Activated gamma-delta T cell (primary cell): Measurements from ENCODE around the gene BCAS1.
"Not testable (repeated sequence)": the region's sequence is repeated elsewhere in the genome, so short reads cannot be mapped to it uniquely, and the experiment has no call there.

Experiments used
- DNase-seq: peaks from one replicate; lab custom pipeline; 2025; lab: John Stamatoyannopoulos, UW

The BCAS1 gene

DNA sequence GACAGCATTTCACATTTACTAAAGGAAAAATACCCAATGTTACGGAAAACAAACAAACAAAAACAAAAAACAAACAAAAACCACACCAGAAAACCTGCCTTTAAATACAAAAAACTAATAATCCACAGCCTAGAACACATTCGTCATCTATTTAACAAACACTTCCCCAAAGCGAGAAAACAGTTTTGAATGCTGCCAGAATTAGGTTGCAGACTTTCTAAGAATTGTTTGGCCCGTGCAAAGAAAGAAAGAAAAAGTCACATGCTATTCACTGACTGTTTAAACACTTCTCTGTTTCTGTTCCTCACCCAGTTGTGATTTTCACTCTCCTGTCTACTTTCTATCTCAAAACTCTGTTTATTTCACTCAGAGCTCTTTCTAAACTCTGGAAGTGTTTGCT is 52.5 kb downstream of the BCAS1 start:
- no peak for DNase-seq

DNA sequence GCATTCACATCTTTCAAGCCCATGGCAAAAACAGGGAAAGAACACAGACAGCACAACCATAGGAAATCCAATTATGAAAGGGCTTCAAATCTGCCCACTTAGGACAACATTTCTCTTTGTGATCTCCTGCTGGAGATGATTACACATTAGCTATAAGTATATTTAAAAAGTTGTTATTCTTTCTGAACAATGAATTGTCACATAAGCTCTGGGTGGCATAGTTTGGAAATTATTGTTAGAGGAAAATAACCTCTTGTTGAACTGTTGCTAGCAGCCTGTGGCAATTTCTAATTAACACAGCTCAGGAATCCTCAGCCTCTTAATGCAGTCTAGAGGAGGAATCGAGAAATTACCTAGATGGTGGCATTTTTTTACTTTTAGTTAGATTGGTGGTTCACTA is 54.9 kb downstream of the BCAS1 start:
- no peak for DNase-seq

DNA sequence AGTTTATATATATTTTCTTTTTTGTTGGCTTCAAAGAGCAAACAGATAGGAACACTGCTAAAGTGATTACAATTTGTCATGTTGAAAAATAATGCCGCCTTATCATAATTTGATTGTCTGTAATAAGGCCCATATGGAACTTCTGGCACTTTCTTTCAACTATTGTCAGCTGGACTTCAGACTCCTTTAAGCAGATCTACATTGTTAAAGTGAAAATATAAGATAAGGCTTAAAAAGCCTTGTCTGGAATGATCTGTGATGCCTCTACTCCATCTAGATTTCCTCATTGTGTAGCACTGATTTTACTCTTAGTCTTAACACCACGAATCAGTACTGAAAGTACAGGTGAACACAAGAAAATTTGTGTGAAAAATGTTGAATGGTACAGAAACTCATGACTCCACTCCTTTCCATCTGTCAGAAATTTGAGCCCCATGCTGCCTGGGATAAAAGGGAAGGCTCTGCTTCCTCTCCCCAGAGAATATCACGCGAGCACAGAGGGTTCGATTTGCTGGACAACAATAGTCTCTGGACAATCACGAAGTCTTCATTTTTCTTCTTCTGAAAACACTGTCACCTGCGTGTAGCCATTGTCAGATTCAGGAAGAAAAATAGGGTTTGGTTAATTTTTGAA is 56.0 kb downstream of the BCAS1 start:
- DNase-seq: no peak

DNA sequence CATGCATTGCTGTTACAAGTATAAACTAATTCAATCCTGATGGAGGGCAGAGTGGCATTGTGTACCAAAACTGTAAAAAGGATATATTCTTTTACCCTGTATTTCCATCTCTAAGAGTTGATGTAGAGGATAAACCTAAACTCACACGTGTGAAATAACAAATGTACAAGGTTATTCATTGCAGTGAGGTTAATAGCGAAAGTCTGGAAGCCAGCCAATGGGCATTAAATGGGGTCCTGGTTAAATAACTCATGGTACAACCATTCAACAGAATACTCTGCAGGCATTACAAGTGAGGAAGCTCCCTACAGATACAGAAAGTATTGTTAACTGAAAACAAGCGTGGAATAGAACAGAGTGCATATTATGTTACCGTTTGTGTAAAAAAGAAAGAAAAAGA is 56.9 kb downstream of the BCAS1 start:
- DNase-seq: no peak

DNA sequence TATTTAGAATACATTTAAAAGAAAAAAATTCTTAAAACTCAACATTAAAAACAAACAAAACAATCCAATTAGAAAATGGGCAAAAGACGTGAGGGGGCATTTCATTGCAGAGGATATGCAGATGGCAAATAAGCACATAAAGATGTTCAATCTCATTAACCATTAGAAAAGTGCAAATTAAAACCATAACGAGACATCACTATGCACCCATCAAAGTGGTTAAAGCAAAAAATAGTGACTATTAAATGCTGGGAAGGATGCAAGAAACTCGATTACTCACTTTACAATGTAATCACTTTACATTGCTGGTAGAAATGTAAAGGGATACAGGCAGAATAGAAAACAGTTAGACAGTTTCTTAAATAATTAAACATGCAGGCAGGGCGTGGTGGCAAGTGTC is 59.0 kb downstream of the BCAS1 start:
- DNase-seq: no peak

DNA sequence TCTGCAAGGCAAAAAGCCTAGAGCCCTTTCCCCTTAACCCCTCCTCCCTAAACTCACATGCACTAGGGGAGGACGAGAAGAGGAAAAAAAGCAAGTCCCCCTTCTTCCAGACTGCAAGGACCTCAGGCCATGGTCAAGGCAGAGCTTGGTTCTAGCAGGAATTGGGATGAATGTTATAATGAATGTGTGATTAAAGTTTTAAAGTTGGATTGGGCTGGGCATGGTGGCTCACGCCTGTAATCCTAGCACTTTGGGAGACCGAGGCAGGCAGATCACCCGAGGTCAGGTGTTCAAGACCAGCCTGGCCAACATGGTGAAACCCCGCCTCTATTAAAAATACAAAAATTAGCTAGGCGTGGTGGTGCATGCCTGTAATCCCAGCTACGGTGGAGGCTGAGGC is 64.2 kb downstream of the BCAS1 start:
- not testable (repeated sequence) for DNase-seq

DNA sequence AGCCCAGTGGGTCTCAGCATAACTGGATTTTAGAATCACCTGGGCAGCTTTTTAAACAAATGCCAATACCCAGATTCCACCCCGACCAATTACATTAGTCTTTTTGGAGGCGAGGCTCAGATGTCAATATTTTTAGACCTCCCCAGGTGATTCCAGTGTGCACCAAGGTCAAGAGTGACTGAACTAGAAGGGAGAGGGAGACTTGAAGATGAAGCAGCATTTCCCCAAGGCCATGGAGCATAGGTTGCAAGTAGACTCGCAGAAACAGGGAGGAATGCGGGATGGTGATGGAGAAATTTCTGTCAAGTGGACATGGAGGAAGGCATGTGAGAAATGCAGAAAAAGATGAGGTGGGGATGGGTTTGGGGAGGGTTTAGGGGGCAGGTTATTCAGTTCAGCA is 64.9 kb downstream of the BCAS1 start:
- DNase-seq: no peak

DNA sequence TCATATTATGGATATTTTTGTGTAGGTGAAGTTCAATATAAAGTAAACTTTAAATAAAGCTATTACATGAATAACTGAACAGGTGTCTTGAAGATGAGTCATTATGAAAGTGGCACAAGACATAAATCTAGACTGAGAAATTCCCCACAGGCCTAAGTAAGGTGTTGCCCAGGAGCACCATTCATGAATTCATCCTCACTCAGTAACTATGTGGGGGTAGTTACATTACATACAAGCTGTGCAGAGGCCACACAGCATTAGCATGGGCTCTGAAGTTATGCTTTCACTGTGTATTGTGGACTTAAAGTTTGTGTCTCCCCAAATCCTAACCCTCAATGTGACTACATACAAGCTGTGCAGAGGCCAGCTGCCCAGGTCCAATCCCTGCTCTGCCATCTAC is 65.9 kb downstream of the BCAS1 start:
- DNase-seq: no peak

DNA sequence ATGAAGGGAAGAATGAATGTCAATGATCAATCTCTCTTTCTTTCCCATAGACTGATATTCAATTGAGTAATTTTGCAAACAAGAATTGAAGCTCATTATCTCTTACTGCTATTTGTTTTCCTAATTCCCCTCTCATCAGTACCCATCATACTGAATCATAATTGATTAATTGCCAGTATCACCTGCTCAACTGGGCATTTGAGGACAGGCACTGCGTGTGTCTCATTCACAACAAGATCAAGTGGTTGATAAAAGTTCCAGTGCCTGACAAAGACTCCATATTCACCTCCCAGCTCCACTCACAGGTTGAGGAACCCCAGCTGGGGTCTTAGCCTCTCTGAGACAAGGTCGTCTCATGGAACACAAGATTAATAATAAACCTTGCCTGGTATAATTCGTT is 67.7 kb downstream of the BCAS1 start:
- DNase-seq: no peak

DNA sequence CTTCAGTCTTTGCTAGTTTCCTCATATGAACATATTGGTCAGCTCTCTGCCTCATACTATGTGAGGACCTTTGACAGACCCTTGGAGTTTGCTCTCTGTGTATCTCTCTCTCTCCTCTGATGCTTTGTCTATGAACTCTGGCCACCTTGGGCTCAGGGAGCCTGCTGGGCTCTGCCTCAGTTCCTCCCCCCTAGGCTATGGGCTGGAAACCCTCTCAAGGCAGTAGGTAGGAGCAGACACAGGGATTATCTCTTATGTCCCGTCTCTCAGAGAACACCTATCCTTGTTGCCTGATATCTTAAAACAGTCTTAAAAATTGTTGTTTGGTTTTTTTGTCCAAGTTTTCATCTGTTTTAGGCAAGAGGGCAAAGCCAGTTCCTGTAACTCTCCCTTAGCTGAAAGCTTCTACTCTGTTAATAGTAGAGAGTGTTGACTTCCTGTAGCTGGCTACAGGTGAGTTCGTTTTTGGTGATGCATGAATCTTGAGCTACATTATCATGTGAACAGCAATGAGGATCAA is 68.3 kb downstream of the BCAS1 start:
- DNase-seq: no peak

DNA sequence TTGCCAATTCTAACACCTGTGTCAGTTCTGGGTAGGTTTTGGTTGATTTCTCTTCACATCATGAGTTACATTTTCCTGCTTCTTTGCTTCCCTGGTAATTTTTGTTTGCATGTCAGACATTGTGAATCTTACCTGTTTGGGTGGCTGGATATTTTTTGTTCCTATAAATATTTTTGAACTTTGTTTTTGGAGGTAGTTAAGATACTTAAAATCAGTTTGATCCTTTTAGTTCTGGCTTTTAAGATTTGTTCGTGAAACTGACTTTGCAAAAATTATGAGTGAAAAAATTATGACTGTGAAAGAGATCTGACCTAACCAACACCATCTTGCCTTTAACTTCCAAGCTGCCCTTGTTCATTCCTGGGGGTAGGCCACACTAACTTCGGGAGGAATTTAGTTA is 69.5 kb downstream of the BCAS1 start:
- no peak for DNase-seq

DNA sequence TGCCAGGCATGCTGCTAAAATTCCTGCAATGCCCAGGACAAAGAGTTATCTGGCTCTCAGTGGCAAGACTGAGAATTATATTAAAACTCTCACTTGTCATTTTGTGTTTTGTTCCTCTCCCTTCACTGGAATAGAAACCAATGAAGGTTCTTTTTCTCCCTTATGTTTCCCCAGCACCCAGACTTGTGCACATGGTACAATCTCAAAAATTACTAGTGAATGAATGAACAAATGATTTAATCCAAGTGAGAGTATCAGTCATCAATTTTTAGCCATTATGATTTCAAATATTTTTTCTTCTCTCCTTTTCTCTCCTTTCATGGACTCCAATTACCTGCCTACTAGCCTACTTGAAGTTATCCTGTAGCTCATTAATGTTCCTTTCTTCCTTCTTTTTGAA is 70.1 kb downstream of the BCAS1 start:
- no peak for DNase-seq

DNA sequence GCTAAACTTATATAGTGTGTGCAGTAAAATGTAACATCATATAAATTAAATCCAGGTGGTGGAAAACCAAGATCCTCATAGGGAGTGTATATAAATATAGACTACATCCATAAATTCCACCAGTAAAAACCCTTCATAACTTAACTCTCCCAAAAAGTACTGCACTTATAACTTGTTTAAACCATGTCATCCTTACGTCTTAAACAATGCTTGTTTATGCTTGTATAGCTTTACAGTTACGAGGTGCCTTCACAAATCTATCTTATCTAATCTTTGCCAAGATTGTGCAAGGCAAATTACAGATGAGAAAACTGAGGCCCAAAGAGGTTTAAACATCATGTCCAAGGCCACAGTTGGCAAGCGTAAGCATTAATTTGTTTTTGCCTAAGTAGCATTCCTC is 71.3 kb downstream of the BCAS1 start:
- DNase-seq: no peak

DNA sequence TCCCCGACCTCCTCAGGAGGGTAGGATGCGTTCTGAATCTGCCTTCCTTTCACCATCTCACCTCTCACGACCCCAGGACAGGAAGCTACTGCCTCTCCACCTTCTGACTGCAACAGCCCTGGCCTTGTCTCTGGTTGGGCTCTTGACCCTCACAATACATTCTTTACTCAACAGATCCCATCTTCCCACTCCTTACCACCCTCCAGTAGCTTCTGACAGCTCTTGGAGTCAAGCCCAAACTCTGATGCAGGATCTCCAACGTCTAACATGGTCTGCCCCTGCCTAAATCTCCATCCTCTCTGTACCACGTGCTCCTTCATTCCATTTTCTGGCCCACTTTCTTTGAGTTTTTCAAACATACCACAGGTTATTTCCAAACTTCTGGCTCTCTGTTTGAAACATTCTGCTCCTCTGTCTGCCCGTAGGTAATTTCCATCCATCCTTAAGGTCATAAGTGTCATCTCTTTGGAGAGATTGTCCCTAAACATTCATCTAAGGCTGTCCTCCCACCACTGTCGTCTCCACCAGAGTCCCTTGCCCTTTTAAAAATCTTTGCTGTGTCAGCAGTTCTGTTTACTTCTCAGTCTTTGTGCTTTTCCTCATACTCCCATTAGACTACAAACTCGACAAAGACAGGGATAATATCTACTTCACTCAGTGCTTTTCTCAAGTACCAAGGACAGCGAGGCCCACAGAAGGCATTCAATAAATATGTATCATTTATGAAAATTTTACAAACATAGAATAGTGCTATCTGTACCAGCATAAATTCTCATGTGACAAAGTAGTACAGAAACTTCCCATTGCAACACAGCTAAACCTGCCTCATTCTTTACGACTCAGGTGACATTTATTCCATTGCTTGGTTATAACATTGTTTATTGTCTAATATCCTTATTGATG is 73.6 kb downstream of the BCAS1 start:
- DNase-seq: no peak

DNA sequence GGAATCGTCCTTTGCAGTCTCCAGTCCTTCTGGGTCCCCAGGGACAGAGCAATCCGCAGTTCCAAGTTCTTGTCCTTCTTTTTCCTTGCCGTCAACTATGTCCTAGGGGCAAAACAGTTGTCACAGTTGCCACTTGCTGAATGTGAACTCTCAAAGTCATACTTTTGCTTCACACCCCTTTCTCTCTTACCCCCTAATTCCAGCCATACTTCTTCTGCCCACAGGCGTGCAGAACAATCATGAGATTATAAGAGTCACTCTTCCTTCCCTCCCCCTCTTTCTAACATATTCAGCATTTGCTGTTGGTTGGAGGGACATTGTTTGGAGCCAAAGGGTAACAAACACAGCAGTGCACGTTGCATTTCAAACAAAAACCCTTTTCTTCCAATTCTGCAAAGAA is 74.4 kb downstream of the BCAS1 start:
- DNase-seq: no peak

DNA sequence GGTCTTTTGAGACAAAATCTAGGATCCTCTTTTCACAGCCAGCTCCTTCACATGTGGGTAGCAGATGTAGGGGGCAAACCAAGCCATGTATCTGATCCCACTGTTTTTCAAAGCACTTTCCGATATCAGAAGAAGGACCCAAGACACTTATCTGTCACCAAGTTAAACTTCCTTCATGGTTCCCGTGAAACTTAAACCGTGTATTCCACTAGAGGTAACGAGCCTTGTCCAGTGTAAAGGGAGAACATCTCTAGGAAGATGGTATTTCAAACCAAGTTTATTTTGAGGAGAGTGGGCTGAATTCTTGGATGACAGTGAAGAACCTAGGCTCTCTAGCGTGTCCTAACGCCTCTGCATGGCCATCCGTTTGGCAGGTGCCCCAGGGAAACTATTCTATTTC is 76.3 kb downstream of the BCAS1 start:
- no peak for DNase-seq

DNA sequence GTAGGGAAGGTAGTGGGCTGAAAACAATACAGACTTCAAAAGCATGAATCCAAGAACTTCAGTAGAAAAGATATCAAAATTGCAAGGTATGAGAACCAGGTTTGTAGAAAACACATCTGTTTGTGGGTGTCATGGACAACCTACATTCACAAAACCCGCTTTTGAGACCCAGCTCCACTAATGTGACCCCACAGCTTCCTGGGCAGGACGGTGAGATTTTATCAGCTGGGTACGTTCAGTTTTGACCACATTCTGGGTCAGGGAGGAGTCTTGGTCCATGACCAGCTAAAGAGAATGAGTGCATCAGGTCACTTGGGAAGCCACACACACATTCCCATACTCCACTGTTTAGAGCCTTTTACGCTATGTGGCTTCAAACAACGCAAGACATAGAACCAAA is 77.1 kb downstream of the BCAS1 start:
- no peak for DNase-seq

DNA sequence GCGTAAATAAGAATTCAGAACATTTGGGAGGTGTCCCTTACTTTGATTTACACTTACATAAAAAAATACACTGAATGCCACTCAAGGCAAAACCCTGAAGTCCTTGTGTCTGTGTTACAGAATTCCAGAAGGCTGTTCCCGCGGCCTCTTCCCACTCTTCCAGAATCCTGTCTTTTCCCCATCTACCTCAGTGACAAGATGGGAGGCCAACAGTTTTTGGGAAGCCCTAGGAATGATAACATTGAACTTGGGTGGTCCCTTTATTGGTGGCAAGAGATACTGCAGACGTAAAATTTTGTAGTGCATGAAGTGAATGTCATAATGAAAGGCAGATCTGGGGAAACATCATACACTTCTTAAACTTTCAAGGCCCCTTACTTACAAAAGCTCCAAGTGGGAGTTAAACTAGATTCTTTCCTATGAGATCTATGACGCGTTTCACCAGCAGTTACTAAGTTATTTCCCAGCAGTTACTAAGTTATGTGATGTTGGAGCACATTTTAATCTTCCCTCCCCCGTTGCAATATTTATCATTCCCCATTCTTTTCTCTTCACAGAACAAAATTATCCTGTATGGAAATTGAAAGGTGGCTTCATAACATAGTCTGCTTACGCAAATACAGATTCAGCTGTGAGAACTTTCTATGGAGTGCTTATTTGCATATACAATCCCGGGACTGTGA is 79.5 kb downstream of the BCAS1 start:
- no peak for DNase-seq

DNA sequence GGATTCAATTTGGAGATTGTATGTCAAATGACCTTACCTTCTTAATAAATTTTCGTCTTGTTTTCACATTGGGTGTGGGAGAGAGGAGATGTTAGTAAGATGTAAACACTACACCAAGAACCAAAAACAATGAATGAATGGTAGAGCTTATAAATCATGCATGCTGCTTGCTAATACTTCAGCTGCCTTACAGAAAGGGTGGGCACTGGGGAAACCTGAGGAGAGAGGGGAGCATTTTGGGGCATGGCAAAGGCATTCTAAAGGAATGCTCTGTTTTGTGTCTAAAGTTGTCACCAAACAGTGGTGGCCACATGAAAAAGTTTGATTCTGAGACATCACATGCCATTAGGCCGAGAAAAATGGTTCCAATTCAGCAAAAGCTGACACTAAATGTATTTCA is 80.4 kb downstream of the BCAS1 start:
- DNase-seq: no peak

DNA sequence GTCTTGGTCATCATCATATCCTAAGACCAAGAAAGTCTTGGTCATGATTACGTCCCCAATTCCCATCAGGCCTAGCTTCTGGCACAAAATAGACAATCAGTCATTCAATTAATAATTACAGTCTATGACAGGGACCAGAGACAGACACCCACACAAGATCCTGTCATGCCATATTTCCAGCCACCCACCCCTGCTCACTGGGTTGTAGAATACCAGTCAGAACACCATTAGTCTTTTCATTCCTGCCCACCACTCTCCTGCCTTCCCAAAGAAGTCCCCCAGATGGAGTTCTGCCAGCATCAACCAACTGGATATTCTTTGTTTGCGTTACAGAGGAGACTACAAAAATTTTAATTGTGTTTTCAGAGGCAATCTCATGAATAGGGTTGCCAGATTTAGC is 81.0 kb downstream of the BCAS1 start:
- DNase-seq: no peak

DNA sequence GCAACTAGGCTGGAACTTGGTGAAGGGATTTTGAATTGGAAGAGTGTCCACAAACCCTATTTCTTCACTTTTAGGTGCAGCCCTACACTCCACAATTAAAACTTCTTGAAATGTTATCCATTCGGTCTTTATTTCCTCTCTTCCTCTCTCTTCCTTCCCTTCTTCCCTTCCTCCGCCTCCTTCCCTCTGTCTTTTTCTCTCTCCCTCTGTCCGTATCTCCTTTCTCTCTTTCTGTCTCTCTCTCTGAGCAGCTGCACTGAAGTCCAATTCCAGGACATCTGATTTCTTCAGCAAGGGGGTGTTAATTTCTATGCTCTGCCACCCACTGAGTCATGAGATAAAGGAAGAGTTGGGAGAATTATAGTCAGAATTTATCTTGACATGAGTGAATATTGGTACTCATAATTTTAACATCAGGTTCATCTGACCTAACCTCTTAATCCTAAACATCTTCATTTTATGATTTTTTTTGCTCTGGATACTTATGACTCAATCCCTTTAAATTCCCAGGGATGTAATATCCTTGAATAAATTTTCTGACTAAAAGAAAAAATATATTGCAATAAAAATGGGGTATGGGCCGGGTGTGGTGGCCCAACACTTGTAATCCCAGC is 84.2 kb downstream of the BCAS1 start:
- no peak for DNase-seq

DNA sequence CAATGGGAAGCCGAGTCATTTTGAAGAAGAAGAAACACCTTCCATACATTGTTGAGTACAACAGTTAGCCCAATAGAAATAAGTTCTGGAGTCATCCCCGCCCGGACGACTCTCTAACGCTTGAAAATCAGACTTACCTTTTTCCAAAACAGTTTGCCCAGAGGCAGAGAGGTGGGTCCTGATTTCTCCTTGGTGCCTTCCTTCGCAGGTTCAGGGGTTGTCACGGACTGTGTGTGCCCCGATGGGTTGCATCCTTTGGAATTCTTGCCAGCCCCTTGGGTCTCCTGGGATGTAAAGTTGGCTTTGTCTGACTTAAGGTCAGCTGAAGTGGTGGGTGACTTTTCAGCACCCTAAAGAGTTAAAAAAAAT is 85.3 kb downstream of the BCAS1 start:
- no peak for DNase-seq
